ENCODE results near the gene MKKS. TPM values are rescaled to one million over a fixed set of nuclear protein-coding genes. Genes with fewer than 3 reads are reported as not detected.
A peak's percentile ranks its signal among the peaks of the same experiment; 100 is the strongest.

Gene MKKS
- total and polyA plus RNA-seq, 10 of the 15 experiments (the other 5 are each of a cell fraction or from before 2014, with no cell fraction given): 4.3 to 17.9 (median 7.7) TPM

GRCh38 chr20:10434832-10435812 lies 1.1 kb upstream of the MKKS start, which contains the start of gene SLX4IP (continued):
- no peak for TF ChIP-seq PRDM15 (CRISPR knock-in tag; IDR thresholded peaks at IDR 0.05)
- peak; percentile 27; the same call in 1 of the 2 replicates for TF ChIP-seq GATAD2B (conservative IDR thresholded peaks at IDR 0.05; ENCODE audit: low read depth)
- peak; percentile 62; the same call in 1 of the 2 replicates for TF ChIP-seq MLLT1 (IDR thresholded peaks at IDR 0.05)
- peak; percentile 79; the same call in 1 of the 2 replicates for TF ChIP-seq MEF2A (IDR thresholded peaks at IDR 0.05; ENCODE audit: insufficient read depth, low read depth, low read length)
- TF ChIP-seq SIX5 (IDR thresholded peaks at IDR 0.05; ENCODE audit: low read depth, low read length, severe bottlenecking): peak; percentile 97
- 0 out of 2 replicates have a peak, but pooled peaks have one; percentile 22 for TF ChIP-seq MTA2 (IDR thresholded peaks at IDR 0.05; ENCODE audit: low read depth)
- peak; percentile 64 for TF ChIP-seq POLR2AphosphoS5 (IDR thresholded peaks at IDR 0.05; ENCODE audit: low read length)
- TF ChIP-seq PKNOX1 (IDR thresholded peaks at IDR 0.05): no peak
- peak; percentile 50 for TF ChIP-seq MXI1 (IDR thresholded peaks at IDR 0.05; ENCODE audit: low read depth, low read length)
- TF ChIP-seq EGR1 (IDR thresholded peaks at IDR 0.05; ENCODE audit: borderline replicate concordance in 1 of 2, low read depth in 2 of 2, low read length in 2 of 2): peak in 1 of 2 experiments; percentile 48; a peak in 2 of 3 replicates
- no peak for TF ChIP-seq RBBP5 (conservative IDR thresholded peaks at IDR 0.05)
- no peak for TF ChIP-seq ZNF384 (IDR thresholded peaks at IDR 0.05; ENCODE audit: borderline replicate concordance, low read depth, low read length)
- 0 out of 3 replicates have a peak, but pooled peaks have one; percentile 54 for TF ChIP-seq POU2F2 (IDR thresholded peaks at IDR 0.05; ENCODE audit: borderline replicate concordance, low read depth, low read length)
- TF ChIP-seq STAT1 (conservative IDR thresholded peaks at IDR 0.05): peak; percentile 84; the same call in 1 of the 2 replicates
- 0 out of 2 replicates have a peak, but pooled peaks have one; percentile 13 for TF ChIP-seq SMARCA5 (IDR thresholded peaks at IDR 0.05)
- 0 out of 2 replicates have a peak, but pooled peaks have one; percentile 13 for TF ChIP-seq IRF4 (IDR thresholded peaks at IDR 0.05; ENCODE audit: low read depth, low read length)
- peak; percentile 67 for TF ChIP-seq RELA (IDR thresholded peaks at IDR 0.05; ENCODE audit: borderline replicate concordance, partially characterized antibody)
- TF ChIP-seq RCOR1 (conservative IDR thresholded peaks at IDR 0.05; ENCODE audit: low read depth, low read length): peak; percentile 99
- TF ChIP-seq SMAD1 (IDR thresholded peaks at IDR 0.05; ENCODE audit: low read depth, partially characterized antibody): peak; percentile 61
- TF ChIP-seq BCL3 (IDR thresholded peaks at IDR 0.05; ENCODE audit: borderline replicate concordance, insufficient read depth, low read depth, low read length, poor library complexity, severe bottlenecking): no peak
- peak; percentile 74 for TF ChIP-seq CREB1 (IDR thresholded peaks at IDR 0.05; ENCODE audit: low read depth)

Data from GM12878 (cell line).